GM12878 (cell line): Measurements from ENCODE around the gene PPP1CC. TPM values are rescaled to one million over a fixed set of nuclear protein-coding genes. Genes with fewer than 3 reads are reported as not detected.

Source experiments
- ATAC-seq: fragments of 200-7000 bp; cut with Tn5 transposase; 3 replicates; pipeline ENCODE4 v1.9.1; 2020; ENCODE audit warnings: mild to moderate bottlenecking, moderate library complexity
- BruUV-seq: library from RNA; stranded (reverse); fragments of 400-500 nt; replicated peaks from 2 replicates; lab custom pipeline; 2021; lab: Mats Ljungman, UMichigan
- CTCF ChIA-PET: fragments of 300-600 bp; sonication (Branson Sonifier 250); formaldehyde crosslinking; extraction: SDS; loops from one replicate; lab custom pipeline; 2021; ENCODE audit warnings: inconsistent platforms; lab: Yijun Ruan, JAX
- POLR2A ChIA-PET: fragments of 350-600 bp; formaldehyde crosslinking; extraction: SDS; loops from one replicate; lab custom pipeline; 2021; ENCODE audit warnings: inconsistent platforms; lab: Charles Lee
- RAD21 ChIA-PET: fragments of 300-600 bp; sonication (Branson Sonifier 250); formaldehyde crosslinking; loops from one replicate; lab custom pipeline; 2023; ENCODE audit warnings: antibody characterized with exemption; ENCODE audit not compliant: unreplicated experiment; lab: Charles Lee
- SMC1A ChIA-PET: fragments of 300-600 bp; sonication (Branson Sonifier 250); formaldehyde crosslinking; loops from one replicate; lab custom pipeline; 2023; ENCODE audit not compliant: unreplicated experiment, uncharacterized antibody; lab: Charles Lee
- DNase-seq: peaks from one replicate; pipeline ENCODE4 v3.0.0-alpha.2; 2011; ENCODE audit warnings: low read depth, low spot score
- FAIRE-seq: peaks from 3 replicates; lab custom pipeline; 2011; peaks lifted over from hg19 to GRCh38; lab: Jason Lieb, UNC
- H2AFZ ChIP-seq: 2 replicates; pipeline ENCODE4 v1.6.0; 2011; ENCODE audit warnings: low read depth, low read length, control low read depth; ENCODE audit not compliant: control insufficient read depth
- H3K27ac ChIP-seq: 2 replicates; pipeline ENCODE4 v1.5.1; 2011; ENCODE audit warnings: control low read depth; ENCODE audit not compliant: control insufficient read depth, insufficient read depth
- H3K27me3 ChIP-seq, 2 experiments: replicated peaks in 1 of 2; 2 replicates each; pipeline versions ENCODE4 v1.6.0 to v1.6.1; 2011; ENCODE audit warnings: low read length in 1 of 2; ENCODE audit not compliant: control insufficient read depth in 2 of 2, insufficient read depth in 2 of 2
- H3K36me3 ChIP-seq, 2 experiments: 2 replicates each; pipeline ENCODE4 v1.5.1; 2011; ENCODE audit warnings: low read length in 1 of 2; ENCODE audit not compliant: control insufficient read depth in 2 of 2, insufficient read depth in 2 of 2
- H3K4me1 ChIP-seq: 2 replicates; pipeline ENCODE4 v1.6.1; 2011; ENCODE audit warnings: mild to moderate bottlenecking, low read length, moderate library complexity, mixed read lengths; ENCODE audit not compliant: control insufficient read depth, insufficient read depth
- H3K4me2 ChIP-seq: 2 replicates; pipeline ENCODE4 v1.6.0; 2011; ENCODE audit warnings: control low read depth; ENCODE audit not compliant: control insufficient read depth, insufficient read depth
- H3K4me3 ChIP-seq: fragments of 200-600 bp; sonication (generic); 2 replicates; pipeline ENCODE4 v1.5.1; 2016
- H3K79me2 ChIP-seq: 2 replicates; pipeline ENCODE4 v1.6.0; 2011; ENCODE audit warnings: low read length; ENCODE audit not compliant: control insufficient read depth, insufficient read depth
- H3K9ac ChIP-seq: 2 replicates; pipeline ENCODE4 v1.8.0; 2011; ENCODE audit warnings: low read length, control low read depth, mixed read lengths; ENCODE audit not compliant: control insufficient read depth, insufficient read depth
- H3K9me3 ChIP-seq: replicated peaks from 3 replicates; pipeline ENCODE4 v1.5.1; 2011; ENCODE audit warnings: mild to moderate bottlenecking, low read length; ENCODE audit not compliant: control insufficient read depth, insufficient read depth
- H4K20me1 ChIP-seq: 2 replicates; pipeline ENCODE4 v1.6.0; 2011; ENCODE audit not compliant: control insufficient read depth, insufficient read depth
- BCL11A ChIP-seq: IDR thresholded peaks from 2 replicates; pipeline ENCODE4 v1.6.1; 2011; ENCODE audit warnings: low read depth, low read length
- CBX5 ChIP-seq: sonication (generic); IDR thresholded peaks from 2 replicates; pipeline ENCODE4 v1.6.1; 2016; ENCODE audit warnings: low read depth, moderate library complexity, mild to moderate bottlenecking, inconsistent platforms
- E4F1 ChIP-seq: fragments of 450-650 bp; IDR thresholded peaks from 2 replicates; pipeline ENCODE4 v1.6.1; 2018; ENCODE audit warnings: borderline replicate concordance, mild to moderate bottlenecking; ENCODE audit not compliant: partially characterized antibody
- EED ChIP-seq: sonication (generic); IDR thresholded peaks from 2 replicates; pipeline ENCODE4 v1.6.1; 2016; ENCODE audit warnings: antibody characterized with exemption, low read depth
- HSF1 ChIP-seq: fragments of 150-350 bp; IDR thresholded peaks from 2 replicates; pipeline ENCODE4 v1.6.1; 2014; ENCODE audit warnings: mild to moderate bottlenecking, low read depth, low read length
- NFIC ChIP-seq: IDR thresholded peaks from 2 replicates; pipeline ENCODE4 v1.6.1; 2012; ENCODE audit warnings: low read depth, mild to moderate bottlenecking, inconsistent platforms, low read length, moderate library complexity
- NR2C2 ChIP-seq: IDR thresholded peaks from 2 replicates; pipeline ENCODE4 v1.6.1; 2011; ENCODE audit warnings: borderline replicate concordance, low read depth; ENCODE audit not compliant: control insufficient read depth, insufficient read length
- POLR2A ChIP-seq: IDR thresholded peaks from 2 replicates; pipeline ENCODE4 v1.6.1; 2011; ENCODE audit warnings: low read depth, mild to moderate bottlenecking, low read length
- RUNX3 ChIP-seq: IDR thresholded peaks from 2 replicates; pipeline ENCODE4 v1.6.1; 2012; ENCODE audit warnings: low read length, inconsistent platforms
- SPI1 ChIP-seq: IDR thresholded peaks from 2 replicates; pipeline ENCODE4 v1.6.1; 2011; ENCODE audit warnings: low read depth, mild to moderate bottlenecking, low read length, moderate library complexity, borderline replicate concordance; ENCODE audit not compliant: insufficient read depth
- SUZ12 ChIP-seq: fragments of 200-600 bp; sonication (generic); IDR thresholded peaks from one replicate; pipeline ENCODE4 v1.6.1; 2018; ENCODE audit warnings: antibody characterized with exemption, mild to moderate bottlenecking; ENCODE audit not compliant: unreplicated experiment
- TCF7 ChIP-seq: IDR thresholded peaks from 2 replicates; pipeline ENCODE4 v1.6.1; 2014; ENCODE audit warnings: antibody characterized with exemption, borderline replicate concordance
- ZNF274 ChIP-seq: IDR thresholded peaks from one replicate; pipeline ENCODE4 v1.8.0; 2011; ENCODE audit not compliant: insufficient read length, insufficient read depth
- ZZZ3 ChIP-seq: IDR thresholded peaks from 2 replicates; pipeline ENCODE4 v1.6.1; 2011; ENCODE audit warnings: low read depth; ENCODE audit not compliant: control insufficient read depth, insufficient read length
- WGBS: methylation state at CpG from one replicate; pipeline ENCODE4 v1.1.6; 2016; ENCODE audit warnings: low lambda C conversion rate; ENCODE audit not compliant: insufficient replicate concordance, insufficient coverage; ENCODE audit errors: missing lambda C conversion rate; 5-methylcytosine and 5-hydroxymethylcytosine counted together
- in situ Hi-C: fragments of 300-500 bp; cut with MboI; formaldehyde crosslinking; loops from 9 replicates; pipeline ENCODE4 v1.14.3; 2018; ENCODE audit warnings: mixed read lengths
- intact Hi-C: fragments of 100-400 bp; cut with micrococcal nuclease; formaldehyde crosslinking; loops from one replicate; pipeline ENCODE4 v1.14.2; 2022; ENCODE audit not compliant: unreplicated experiment
- polyA plus RNA-seq, 11 experiments: library from polyadenylated mRNA; depleted of rRNA in 4 of 11; unstranded in 6 of 11; stranded (reverse) in 5 of 11; fragments of >200 nt; fragmentation: Nextera tagmentation in 4 of 11; fragmentation: Illumina TruSeq in 1 of 11; extraction: Ambion mirVana in 4 of 11; extraction: Trizol in 1 of 11; gene quantifications; 1 replicate in 1 of 11; 2 replicates in 10 of 11; pipeline versions ENCODE4 v1.2.1 to v1.2.3, GENCODE V29; 2011 to 2016; ENCODE audit warnings: inconsistent platforms in 2 of 11, missing spikeins in 2 of 11, low read depth in 1 of 11
- total RNA-seq, 4 experiments: library from RNA; depleted of rRNA in 3 of 4; stranded (reverse); fragments of >200 nt in 3 of 4; fragmentation: Illumina TruSeq in 1 of 4; extraction: Trizol in 1 of 4; gene quantifications; 2 replicates each; pipeline versions ENCODE4 v1.2.1 to v1.2.3, GENCODE V29; 2013 to 2021

The PPP1CC gene
- total and polyA plus RNA-seq, 10 of the 15 experiments (the other 5 are each of a cell fraction or from before 2014, with no cell fraction given): 64.4 to 279 (median 157) TPM

- H3K27me3 ChIP-seq: no peaks in the 10 kb centered on the region
- peaks cover 44% of the 10 kb centered on the region for H3K4me1 ChIP-seq
- 72% methylated on average over 4 of the region's 4 CpGs for WGBS
- no peak for ATAC-seq
- no TSS peak for BruUV-seq
- in situ Hi-C loops: no loop called here
- SMC1A ChIA-PET: interaction anchor here (1.1 kb wide), 1 partner anchor 22 kb away, joined by 4 read pairs; no protein-coding TSS in a partner anchor
- H3K4me3 ChIP-seq: no peak overlapping the region
- CTCF ChIA-PET: no interaction called here
- no peak for FAIRE-seq
- DNase-seq: no peak
- H3K36me3 ChIP-seq: no peaks in the 10 kb centered on the region
- H3K79me2 ChIP-seq: no peaks in the 10 kb centered on the region
- H3K27ac ChIP-seq: no peak overlapping the region
- H4K20me1 ChIP-seq: no peaks in the 10 kb centered on the region
- intact Hi-C loops: no loop called here
- TF ChIP-seq TCF7 (no peak), SUZ12 (no peak), ZNF274 (no peak)
- H2AFZ ChIP-seq: no peak overlapping the region
- no peak overlapping the region for H3K9ac ChIP-seq
- H3K4me2 ChIP-seq: no peak overlapping the region
- RAD21 ChIA-PET: no interaction called here
- no peaks in the 10 kb centered on the region; the same call in 2 of the 3 replicates for H3K9me3 ChIP-seq
- POLR2A ChIA-PET: no interaction called here
These were observed 39.4 kb upstream of the PPP1CC start for GRCh38 chr12:110782094-110782493.

- CTCF ChIA-PET: no interaction called here
- RAD21 ChIA-PET: no interaction called here
- no peak for DNase-seq
- TF ChIP-seq CBX5: no peak
- no peak for TF ChIP-seq NR2C2
- no peak for TF ChIP-seq BCL11A
- TF ChIP-seq HSF1: peak; percentile 57; the same call in 1 of the 2 replicates
- TF ChIP-seq RUNX3: peak; percentile 43; the same call in 1 of the 2 replicates
- TF ChIP-seq EED: peak; percentile 22; the same call in 1 of the 2 replicates
- TF ChIP-seq SPI1: no peak
- TF ChIP-seq ZZZ3: no peak
- TF ChIP-seq E4F1: no peak
- no peak for TF ChIP-seq POLR2A
- TF ChIP-seq NFIC: no peak
These were observed 37.8 kb upstream of the PPP1CC start for GRCh38 chr12:110780448-110780847.

More at GRCh38 chr12:110780448-110780847, 37.8 kb upstream of the PPP1CC start:
- Histone ChIP-seq H3K9me3 (no peaks in the 10 kb centered on the region; the same call in 2 of the 3 replicates), H3K36me3 (no peaks in the 10 kb centered on the region), H3K27me3 (no peaks in the 10 kb centered on the region), H3K4me1 (peaks cover 54% of the 10 kb centered on the region), H2AFZ (peak overlapping the region; percentile 2), H3K4me2 (no peak overlapping the region), H4K20me1 (no peaks in the 10 kb centered on the region), H3K79me2 (no peaks in the 10 kb centered on the region), H3K9ac (no peak overlapping the region), H3K27ac (no peak overlapping the region), H3K4me3 (no peak overlapping the region)
- FAIRE-seq (no peak), ATAC-seq (no peak)
- in situ Hi-C loops: no loop called here
- POLR2A ChIA-PET: no interaction called here
- no TSS peak for BruUV-seq
- intact Hi-C loops: no loop called here
- WGBS: 46% methylated on average over 4 of the region's 4 CpGs
- SMC1A ChIA-PET: no interaction called here
